ENCODE measurements around the gene DSPP. TPM values are rescaled to one million over a fixed set of nuclear protein-coding genes. Genes with fewer than 3 reads are reported as not detected.

Gene DSPP
- total RNA-seq, 4 donors from 2014 or later, result not detected

DNA sequence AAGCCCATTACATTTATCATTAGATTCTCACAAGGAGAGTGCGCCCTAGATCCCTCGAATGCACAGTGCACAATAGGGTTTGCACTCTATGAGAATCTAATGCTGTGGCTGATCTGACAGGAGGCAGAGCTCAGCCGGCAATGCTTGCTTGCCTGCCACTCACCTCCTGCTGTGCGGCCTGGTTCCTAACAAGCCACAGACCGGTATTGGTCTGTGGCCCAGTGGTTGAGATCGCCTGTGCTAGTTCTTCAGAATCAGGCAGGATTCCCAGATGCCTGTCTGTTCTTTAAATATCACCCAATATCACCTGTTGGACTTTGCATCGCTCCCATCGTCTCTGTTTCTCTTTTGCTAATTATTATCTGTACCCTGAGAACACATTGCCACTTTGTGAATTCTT, 14.0 kb downstream of the DSPP start:
- H3K4me3 ChIP-seq, result no peak overlapping the region
- no peak for DNase-seq
- TF ChIP-seq, protein P1, sequence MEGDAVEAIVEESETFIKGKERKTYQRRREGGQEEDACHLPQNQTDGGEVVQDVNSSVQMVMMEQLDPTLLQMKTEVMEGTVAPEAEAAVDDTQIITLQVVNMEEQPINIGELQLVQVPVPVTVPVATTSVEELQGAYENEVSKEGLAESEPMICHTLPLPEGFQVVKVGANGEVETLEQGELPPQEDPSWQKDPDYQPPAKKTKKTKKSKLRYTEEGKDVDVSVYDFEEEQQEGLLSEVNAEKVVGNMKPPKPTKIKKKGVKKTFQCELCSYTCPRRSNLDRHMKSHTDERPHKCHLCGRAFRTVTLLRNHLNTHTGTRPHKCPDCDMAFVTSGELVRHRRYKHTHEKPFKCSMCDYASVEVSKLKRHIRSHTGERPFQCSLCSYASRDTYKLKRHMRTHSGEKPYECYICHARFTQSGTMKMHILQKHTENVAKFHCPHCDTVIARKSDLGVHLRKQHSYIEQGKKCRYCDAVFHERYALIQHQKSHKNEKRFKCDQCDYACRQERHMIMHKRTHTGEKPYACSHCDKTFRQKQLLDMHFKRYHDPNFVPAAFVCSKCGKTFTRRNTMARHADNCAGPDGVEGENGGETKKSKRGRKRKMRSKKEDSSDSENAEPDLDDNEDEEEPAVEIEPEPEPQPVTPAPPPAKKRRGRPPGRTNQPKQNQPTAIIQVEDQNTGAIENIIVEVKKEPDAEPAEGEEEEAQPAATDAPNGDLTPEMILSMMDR (IDR thresholded peaks at IDR 0.05), result no peak
- TF ChIP-seq POLR2A (IDR thresholded peaks at IDR 0.05), result no peak
- H3K4me1 ChIP-seq, result no peaks in the 10 kb centered on the region
- no peak overlapping the region for H3K27ac ChIP-seq
- H3K9me3 ChIP-seq, result no peaks in the 10 kb centered on the region
- no peaks in the 10 kb centered on the region for H3K27me3 ChIP-seq
- H3K36me3 ChIP-seq, result no peaks in the 10 kb centered on the region
- intact Hi-C loops (cut with DNase I; ENCODE audit: low total_unique reads), result no loop called here

DNA sequence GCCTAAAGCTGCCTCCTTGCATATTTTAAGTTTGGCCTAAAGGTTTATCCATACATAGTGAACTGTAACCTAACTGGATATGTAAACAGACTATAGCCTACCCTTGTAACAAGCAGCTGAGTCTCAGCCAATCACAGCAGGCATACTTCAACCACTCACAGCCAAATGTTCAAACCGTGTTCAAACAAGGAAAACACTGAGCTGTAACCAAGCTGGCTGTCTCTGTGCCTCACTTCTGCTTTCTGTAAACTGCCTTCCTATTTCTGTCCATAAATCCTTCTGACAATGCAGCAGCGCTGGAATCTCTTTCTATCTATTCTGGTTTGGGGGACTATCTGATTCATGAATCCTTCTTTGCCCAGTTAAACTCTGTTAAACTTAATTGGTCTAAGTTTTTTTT, 16.4 kb downstream of the DSPP start:
- H3K4me1 ChIP-seq, result no peaks in the 10 kb centered on the region
- no peak overlapping the region for H3K27ac ChIP-seq
- TF ChIP-seq POLR2A (IDR thresholded peaks at IDR 0.05), result no peak
- TF ChIP-seq, protein P1 (IDR thresholded peaks at IDR 0.05), result no peak
- no peak overlapping the region for H3K4me3 ChIP-seq
- H3K9me3 ChIP-seq, result no peaks in the 10 kb centered on the region
- DNase-seq, result no peak
- intact Hi-C loops (cut with DNase I; ENCODE audit: low total_unique reads), result no loop called here
- H3K36me3 ChIP-seq, result no peaks in the 10 kb centered on the region
- H3K27me3 ChIP-seq, result no peaks in the 10 kb centered on the region

- Histone ChIP-seq H3K9me3 (no peaks in the 10 kb centered on the region), H3K4me3 (no peak overlapping the region), H3K27me3 (no peaks in the 10 kb centered on the region), H3K36me3 (no peaks in the 10 kb centered on the region), H3K27ac (no peak overlapping the region), H3K4me1 (no peaks in the 10 kb centered on the region)
- TF ChIP-seq POLR2A (IDR thresholded peaks at IDR 0.05), result no peak
- TF ChIP-seq, protein P1 (IDR thresholded peaks at IDR 0.05), result no peak
- intact Hi-C loops (cut with DNase I; ENCODE audit: low total_unique reads), result no loop called here
- DNase-seq, result no peak
Observed at GRCh38 chr4:87631668-87632067, 23.3 kb downstream of the DSPP start.

DNA sequence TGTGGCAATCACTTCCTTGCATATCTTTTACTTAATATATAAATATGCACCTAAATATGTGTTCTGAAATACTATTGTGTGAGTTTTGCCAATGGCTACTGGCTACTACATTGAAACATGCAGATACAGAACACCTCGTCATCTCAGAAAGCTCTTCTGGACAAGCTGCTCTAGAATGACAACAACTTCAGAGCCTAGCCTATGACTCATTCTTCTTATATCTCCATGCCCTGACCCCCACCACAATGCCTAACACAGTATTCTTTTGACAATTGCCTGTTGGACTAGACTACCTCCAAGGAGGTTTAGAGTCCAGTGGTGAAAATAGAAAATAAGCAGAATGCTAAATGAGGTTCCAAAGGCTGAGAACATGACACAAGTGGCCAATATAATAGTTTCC, 24.1 kb downstream of the DSPP start:
- Histone ChIP-seq H3K4me3 (no peak overlapping the region), H3K27me3 (no peaks in the 10 kb centered on the region), H3K4me1 (no peaks in the 10 kb centered on the region), H3K36me3 (no peaks in the 10 kb centered on the region), H3K27ac (no peak overlapping the region), H3K9me3 (no peaks in the 10 kb centered on the region)
- no peak for TF ChIP-seq POLR2A (IDR thresholded peaks at IDR 0.05)
- TF ChIP-seq, protein P1 (IDR thresholded peaks at IDR 0.05), result no peak
- intact Hi-C loops (cut with DNase I; ENCODE audit: low total_unique reads), result no loop called here
- DNase-seq, result no peak

- Histone ChIP-seq H3K4me1 (no peaks in the 10 kb centered on the region), H3K36me3 (no peaks in the 10 kb centered on the region), H3K27me3 (no peaks in the 10 kb centered on the region), H3K9me3 (no peaks in the 10 kb centered on the region), H3K27ac (no peak overlapping the region), H3K4me3 (no peak overlapping the region)
- TF ChIP-seq POLR2A (IDR thresholded peaks at IDR 0.05), result no peak
- TF ChIP-seq, protein P1 (IDR thresholded peaks at IDR 0.05), result no peak
- intact Hi-C loops (cut with DNase I; ENCODE audit: low total_unique reads), result no loop called here
- DNase-seq, result no peak
Observed at GRCh38 chr4:87633243-87633642, 24.9 kb downstream of the DSPP start.
